Measurements from ENCODE around the gene VANGL2. TPM values are rescaled to one million over a fixed set of nuclear protein-coding genes. Genes with fewer than 3 reads are reported as not detected.

The VANGL2 gene
- total and polyA plus RNA-seq, 9 of the 15 experiments (the other 6 are each of a cell fraction or from before 2014, with no cell fraction given), result 0.28 to 4.0 (median 0.98) TPM

- no peak for ATAC-seq
- H3K9me3 ChIP-seq (replicated peaks; ENCODE audit: control insufficient read depth, insufficient read depth, low read depth, low read length), result no peaks in the 10 kb centered on the region
- H2AFZ ChIP-seq (ENCODE audit: low read depth, low read length), result no peak overlapping the region
- no peaks in the 10 kb centered on the region for H3K27me3 ChIP-seq (ENCODE audit: control insufficient read depth in 2 of 2, insufficient read depth in 2 of 2, low read length in 2 of 2)
- no peak for DNase-seq (ENCODE audit: extremely low read depth in 1 of 4, low spot score in 3 of 4)
- intact Hi-C loops (cut with micrococcal nuclease) (no loop called here), in situ Hi-C loops (cut with MboI) (no loop called here)
- ChIA-PET POLR2A (interaction anchor here (0.6 to 0.7 kb wide), 3 partner anchors 172 to 872 kb away, joined by 3 to 5 read pairs (median 4); no protein-coding TSS in a partner anchor), CTCF (ENCODE audit: low intra/inter-chr PET ratio) (no interaction called here)
- no TSS peak for BruUV-seq (replicated peaks)
- TF ChIP-seq POLR2AphosphoS2 (IDR thresholded peaks at IDR 0.05; ENCODE audit: low read length) (0 out of 2 replicates have a peak, but pooled peaks have one; percentile 9), ZNF282 (CRISPR knock-in tag; IDR thresholded peaks at IDR 0.05) (no peak), POLR2G (IDR thresholded peaks at IDR 0.05; ENCODE audit: low read depth, low read length) (peak; percentile 49), RBFOX2 (IDR thresholded peaks at IDR 0.05; ENCODE audit: low read depth, low read length) (0 out of 2 replicates have a peak, but pooled peaks have one; percentile 36), BCLAF1 (IDR thresholded peaks at IDR 0.05; ENCODE audit: borderline replicate concordance in 1 of 2, control insufficient read depth in 1 of 2, low read depth in 2 of 2, low read length in 1 of 2) (no peak)
- H3K9ac ChIP-seq (ENCODE audit: insufficient read depth in 1 of 2, low read depth in 2 of 2, low read length in 2 of 2), result no peak overlapping the region
- H3K4me2 ChIP-seq (ENCODE audit: insufficient read depth, low read length), result no peak overlapping the region
- FAIRE-seq, result no peak
- H3K27ac ChIP-seq (ENCODE audit: extremely low read depth, low read depth, low read length), result peak overlapping the region; percentile 12; the same call in 1 of the 3 replicates
- peaks cover 50% of the 10 kb centered on the region for H3K36me3 ChIP-seq (ENCODE audit: control insufficient read depth, insufficient read depth, low read length)
- H3K79me2 ChIP-seq (ENCODE audit: control insufficient read depth, insufficient read depth, low read length), result no peaks in the 10 kb centered on the region
- no peak overlapping the region for H3K4me3 ChIP-seq
- H4K20me1 ChIP-seq (replicated peaks; ENCODE audit: control insufficient read depth, insufficient read depth, low read length), result no peaks in the 10 kb centered on the region
- WGBS (ENCODE audit: insufficient coverage, low coverage, missing lambda C conversion rate), result 89% methylated on average over 4 of the region's 8 CpGs
- no peaks in the 10 kb centered on the region for H3K9me1 ChIP-seq (ENCODE audit: control insufficient read depth, insufficient read depth, low read length)
- H3K4me1 ChIP-seq (replicated peaks in 1 of 2; ENCODE audit: control insufficient read depth in 2 of 2, insufficient read depth in 2 of 2, low read length in 2 of 2), result peaks cover 13 to 29% of the 10 kb centered on the region in 2 experiments
Measured at GRCh38 chr1:160360227-160360695, 40.1 kb upstream of the VANGL2 start.

All from K562 (cell line).